C4-2B (cell line): Measurements from ENCODE around the gene NUDCD3.

Experiments
- H3K27ac ChIP-seq: fragments of 450-650 bp; 2 replicates; pipeline ENCODE4 v1.5.1; 2017
- ZFX ChIP-seq: fragments of 450-650 bp; IDR thresholded peaks from 2 replicates; pipeline ENCODE4 v1.6.1; 2017
- TF ChIP-seq, protein P1 (sequence below): fragments of 450-650 bp; conservative IDR thresholded peaks from 2 replicates; pipeline ENCODE4 v1.5.1; 2017; ENCODE audit warnings: mild to moderate bottlenecking

NUDCD3 gene

DNA sequence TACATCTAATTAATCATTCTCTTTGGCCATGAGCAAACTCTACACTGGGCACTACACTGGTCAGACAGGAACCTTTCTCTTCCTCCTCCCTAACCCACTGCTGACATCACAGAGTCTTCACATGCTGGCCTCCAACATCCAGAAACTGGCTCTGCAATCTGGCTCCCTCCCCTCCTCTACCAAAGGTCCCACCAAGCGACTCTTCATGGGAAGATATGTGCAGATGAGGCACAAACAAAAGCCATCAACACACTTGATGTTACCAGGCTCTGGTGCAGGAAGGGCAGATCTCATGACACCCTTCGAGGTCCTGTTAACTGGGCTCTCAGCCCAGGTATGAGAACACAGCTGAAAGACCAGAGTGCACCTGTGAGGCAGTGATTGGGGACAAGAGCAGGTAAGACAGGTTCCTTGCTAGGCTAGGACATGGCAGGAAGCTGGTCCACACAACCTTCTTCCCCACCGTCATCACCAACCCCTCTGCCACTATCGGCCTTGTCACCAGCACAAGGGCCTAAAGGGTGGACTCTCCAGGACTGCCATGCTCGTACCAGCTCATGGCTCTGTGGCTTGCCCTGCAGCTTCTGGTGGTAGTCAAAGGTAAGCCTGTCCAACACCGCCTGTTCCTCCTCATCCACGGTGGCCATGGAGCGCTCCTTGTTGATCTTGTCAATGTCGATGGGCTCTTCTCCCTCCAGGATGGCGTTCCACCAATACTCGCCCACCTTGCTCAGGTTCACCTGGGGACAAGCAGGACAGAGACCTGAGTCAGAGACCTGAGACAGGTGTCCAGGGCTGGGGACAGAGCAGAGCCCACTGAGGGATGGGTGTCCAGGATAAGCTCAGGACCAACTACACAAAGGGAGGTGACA, 98.5 kb downstream of the NUDCD3 start:
- TF ChIP-seq, protein P1, sequence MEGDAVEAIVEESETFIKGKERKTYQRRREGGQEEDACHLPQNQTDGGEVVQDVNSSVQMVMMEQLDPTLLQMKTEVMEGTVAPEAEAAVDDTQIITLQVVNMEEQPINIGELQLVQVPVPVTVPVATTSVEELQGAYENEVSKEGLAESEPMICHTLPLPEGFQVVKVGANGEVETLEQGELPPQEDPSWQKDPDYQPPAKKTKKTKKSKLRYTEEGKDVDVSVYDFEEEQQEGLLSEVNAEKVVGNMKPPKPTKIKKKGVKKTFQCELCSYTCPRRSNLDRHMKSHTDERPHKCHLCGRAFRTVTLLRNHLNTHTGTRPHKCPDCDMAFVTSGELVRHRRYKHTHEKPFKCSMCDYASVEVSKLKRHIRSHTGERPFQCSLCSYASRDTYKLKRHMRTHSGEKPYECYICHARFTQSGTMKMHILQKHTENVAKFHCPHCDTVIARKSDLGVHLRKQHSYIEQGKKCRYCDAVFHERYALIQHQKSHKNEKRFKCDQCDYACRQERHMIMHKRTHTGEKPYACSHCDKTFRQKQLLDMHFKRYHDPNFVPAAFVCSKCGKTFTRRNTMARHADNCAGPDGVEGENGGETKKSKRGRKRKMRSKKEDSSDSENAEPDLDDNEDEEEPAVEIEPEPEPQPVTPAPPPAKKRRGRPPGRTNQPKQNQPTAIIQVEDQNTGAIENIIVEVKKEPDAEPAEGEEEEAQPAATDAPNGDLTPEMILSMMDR = no peak
- TF ChIP-seq ZFX = no peak

DNA sequence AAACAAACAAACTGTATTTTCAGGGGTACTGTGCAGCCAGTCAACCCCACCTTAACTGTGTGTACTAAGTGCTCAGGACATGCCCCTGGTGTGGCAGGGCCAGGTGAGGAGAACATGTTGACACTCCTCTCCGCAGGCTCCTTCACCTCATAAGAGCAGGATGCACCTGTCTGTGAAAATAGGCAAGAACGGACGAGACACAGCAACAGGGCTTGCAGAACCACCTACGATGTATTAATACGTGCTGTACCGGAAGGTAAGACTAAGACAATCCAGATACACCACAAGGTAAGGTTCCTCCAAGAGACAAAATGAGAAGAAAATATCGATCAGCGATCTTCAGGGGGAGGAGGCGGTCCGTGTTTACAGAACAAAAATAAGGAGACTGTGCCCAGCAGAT, 99.3 kb downstream of the NUDCD3 start:
- TF ChIP-seq, protein P1 = no peak
- no peak for TF ChIP-seq ZFX
- no peak overlapping the region for H3K27ac ChIP-seq

More for the DNA sequence above, 98.5 kb downstream of the NUDCD3 start:
- no peak overlapping the region for H3K27ac ChIP-seq

DNA sequence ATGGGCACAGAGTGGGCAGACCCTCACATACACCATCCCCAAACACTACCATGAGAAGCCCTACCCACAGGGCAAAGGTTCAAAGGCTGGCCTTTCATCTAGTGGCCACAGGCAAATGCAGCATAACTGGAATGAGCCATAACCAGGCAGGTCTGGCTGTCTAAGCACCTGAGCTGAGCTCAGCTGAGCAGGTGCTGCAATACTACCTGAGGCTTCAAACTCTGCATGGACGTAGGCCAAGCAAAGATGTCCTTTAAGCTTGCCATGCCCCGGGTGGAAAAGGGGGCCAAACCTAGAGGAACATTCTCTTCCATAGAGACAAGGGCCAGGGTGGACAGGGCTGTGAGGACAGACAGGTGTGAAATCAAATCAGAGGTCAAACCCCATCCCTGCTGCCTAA, 99.8 kb downstream of the NUDCD3 start:
- no peak overlapping the region for H3K27ac ChIP-seq
- no peak for TF ChIP-seq ZFX
- TF ChIP-seq, protein P1 = no peak

DNA sequence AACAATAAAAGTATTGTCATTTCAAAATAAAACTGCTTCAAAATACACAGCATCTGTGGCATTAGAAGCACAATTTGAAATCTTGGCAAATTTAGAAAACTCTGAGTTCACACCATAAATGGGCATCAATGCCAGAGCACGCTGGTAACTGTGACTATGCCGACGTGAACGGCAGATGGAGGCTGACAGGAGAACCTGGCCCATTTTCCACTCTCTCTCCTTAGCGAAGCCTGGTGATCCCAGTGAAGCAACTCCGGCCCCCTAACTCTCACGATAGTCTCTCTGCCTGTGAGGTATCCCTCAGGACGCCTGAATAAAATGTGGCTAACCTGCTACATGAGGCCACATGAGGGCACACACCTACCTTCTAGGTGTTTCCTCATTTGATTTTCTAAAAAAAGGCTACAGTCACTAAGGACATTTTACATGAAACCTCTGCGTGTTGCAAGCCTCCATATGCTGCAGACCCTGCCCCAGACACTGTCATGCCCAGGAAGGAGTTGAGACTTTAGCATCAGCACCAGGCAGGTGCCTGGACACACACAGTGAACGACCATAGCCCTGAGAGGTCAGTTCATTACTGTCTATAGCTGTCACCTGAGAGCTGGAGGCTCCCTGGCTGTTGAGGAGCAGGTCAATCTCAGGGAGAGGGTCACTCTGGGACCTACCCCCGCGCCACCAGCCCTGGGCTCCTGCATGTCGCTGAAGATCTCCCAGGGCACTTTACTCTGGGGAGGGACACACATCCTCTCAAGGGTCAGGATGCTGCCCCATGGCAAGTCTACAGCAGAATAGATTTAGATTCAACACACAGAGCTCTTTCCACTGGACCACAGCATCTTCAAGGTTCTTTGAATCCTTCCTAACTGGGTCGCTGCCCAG, 102.1 kb downstream of the NUDCD3 start:
- no peak overlapping the region for H3K27ac ChIP-seq

DNA sequence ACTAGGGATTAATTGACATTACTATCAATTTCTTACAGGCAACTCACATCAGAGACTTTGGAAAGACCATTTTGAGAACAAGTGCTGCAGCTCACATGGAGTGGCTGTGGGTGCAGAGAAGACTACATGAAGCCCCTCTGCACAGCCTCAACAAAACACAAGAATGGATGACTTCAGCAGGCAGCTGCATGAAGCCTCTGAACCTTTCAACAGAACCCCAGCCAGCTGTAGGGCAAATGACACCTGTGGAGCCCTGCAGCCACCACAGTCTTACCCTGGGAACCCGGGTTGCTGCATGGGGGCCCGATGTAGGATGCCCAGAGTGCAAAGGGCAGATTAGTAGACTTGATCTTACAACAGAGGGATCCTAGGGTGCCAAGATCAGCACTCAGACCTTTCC, 103.1 kb downstream of the NUDCD3 start:
- TF ChIP-seq, protein P1 = no peak
- TF ChIP-seq ZFX = no peak
- H3K27ac ChIP-seq = no peak overlapping the region

More for the DNA sequence above, 102.1 kb downstream of the NUDCD3 start:
- TF ChIP-seq, protein P1 = no peak
- TF ChIP-seq ZFX = no peak

DNA sequence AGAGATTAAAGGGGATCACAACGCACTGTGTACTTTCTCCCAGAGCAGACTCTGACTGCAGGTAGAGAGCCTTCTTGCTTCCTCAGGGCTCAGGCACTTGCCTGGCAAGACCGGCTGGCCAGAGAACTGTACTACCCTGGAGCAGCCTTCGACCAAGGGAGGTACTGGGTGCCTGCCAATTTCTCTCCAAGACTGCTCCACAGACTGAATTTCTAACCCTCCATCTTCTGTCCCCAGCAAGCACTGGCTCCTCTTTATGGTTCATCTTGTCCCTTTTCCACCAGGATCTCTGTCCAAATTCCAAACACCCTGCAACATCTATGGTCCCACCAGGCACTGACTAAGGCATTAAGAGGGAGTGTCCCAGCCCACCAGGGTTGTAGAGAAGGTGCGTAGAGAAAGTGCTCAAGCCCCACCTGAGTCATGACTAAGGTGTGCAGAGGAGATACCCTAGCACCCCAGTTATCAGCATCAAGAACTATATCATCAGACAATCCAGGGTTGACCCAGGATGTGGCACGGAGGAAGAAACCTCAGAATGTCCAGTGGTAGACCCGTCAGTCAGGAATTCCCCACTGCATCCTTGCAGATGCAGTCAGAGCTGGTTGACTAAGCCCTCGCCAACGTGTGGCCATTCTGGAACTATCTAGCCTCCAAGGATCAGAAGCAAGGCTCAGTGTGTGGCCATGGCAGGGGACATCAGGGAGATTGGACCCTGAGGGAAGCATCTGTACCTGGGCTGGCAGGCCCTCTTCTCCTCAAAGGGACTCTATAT, 104.1 kb downstream of the NUDCD3 start:
- H3K27ac ChIP-seq = no peak overlapping the region
- TF ChIP-seq, protein P1 = no peak
- TF ChIP-seq ZFX = no peak
